ENCODE measurements around the gene TBCD.
"Not testable (repeated sequence)": the region's sequence is repeated elsewhere in the genome, so short reads cannot be mapped to it uniquely, and the experiment has no call there.

TBCD gene

DNA sequence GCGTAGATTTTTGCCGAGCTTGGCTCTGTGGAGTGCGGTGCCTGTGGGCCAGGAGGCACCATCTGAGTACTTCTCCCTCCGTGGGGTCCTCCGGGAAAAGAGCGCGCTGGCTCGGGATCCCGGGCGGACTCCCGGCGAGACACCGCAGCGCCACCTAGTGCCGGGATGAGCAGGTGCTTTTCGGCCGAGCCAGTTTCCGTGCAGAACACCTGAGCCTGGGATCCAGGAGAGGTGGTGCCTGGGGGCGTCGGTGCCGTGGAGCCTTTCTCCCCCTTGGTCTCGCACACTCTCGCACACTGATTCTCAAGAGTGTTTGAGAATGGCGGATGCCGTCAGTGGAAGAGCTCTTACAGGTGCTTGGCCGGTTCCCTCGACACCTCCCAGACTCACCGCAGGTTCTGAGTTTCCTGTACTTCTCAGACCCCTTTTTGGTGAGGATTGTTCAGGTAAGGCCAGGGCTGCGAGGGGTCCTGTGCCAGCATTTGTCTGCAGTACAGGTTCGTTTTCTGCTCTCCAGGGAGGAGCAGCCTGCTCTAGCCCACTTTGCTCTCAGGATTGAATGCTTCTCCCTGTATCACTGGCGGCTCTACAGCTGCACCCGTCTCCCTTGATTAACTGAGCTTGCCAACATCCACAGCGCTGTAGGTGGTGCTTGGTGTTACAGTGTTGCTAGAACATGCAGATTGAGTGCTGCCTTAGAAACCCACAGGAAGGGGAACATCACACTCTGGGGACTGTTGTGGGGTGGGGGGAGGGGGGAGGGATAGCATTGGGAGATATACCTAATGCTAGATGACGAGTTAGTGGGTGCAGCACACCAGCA is 23.3 kb downstream of the TBCD start:
- FAIRE-seq (no peak), DNase-seq (ENCODE audit: insufficient read length, low spot score) (peak; percentile 93)
- TF ChIP-seq, protein P1, sequence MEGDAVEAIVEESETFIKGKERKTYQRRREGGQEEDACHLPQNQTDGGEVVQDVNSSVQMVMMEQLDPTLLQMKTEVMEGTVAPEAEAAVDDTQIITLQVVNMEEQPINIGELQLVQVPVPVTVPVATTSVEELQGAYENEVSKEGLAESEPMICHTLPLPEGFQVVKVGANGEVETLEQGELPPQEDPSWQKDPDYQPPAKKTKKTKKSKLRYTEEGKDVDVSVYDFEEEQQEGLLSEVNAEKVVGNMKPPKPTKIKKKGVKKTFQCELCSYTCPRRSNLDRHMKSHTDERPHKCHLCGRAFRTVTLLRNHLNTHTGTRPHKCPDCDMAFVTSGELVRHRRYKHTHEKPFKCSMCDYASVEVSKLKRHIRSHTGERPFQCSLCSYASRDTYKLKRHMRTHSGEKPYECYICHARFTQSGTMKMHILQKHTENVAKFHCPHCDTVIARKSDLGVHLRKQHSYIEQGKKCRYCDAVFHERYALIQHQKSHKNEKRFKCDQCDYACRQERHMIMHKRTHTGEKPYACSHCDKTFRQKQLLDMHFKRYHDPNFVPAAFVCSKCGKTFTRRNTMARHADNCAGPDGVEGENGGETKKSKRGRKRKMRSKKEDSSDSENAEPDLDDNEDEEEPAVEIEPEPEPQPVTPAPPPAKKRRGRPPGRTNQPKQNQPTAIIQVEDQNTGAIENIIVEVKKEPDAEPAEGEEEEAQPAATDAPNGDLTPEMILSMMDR (IDR thresholded peaks at IDR 0.05; ENCODE audit: insufficient read depth, missing control alignments): peak; percentile 89

GRCh38 chr17:82776454-82776853 is 24.6 kb downstream of the TBCD start:
- FAIRE-seq (no peak), DNase-seq (ENCODE audit: insufficient read length, low spot score) (no peak)
- TF ChIP-seq, protein P1 (IDR thresholded peaks at IDR 0.05; ENCODE audit: insufficient read depth, missing control alignments): no peak

DNA sequence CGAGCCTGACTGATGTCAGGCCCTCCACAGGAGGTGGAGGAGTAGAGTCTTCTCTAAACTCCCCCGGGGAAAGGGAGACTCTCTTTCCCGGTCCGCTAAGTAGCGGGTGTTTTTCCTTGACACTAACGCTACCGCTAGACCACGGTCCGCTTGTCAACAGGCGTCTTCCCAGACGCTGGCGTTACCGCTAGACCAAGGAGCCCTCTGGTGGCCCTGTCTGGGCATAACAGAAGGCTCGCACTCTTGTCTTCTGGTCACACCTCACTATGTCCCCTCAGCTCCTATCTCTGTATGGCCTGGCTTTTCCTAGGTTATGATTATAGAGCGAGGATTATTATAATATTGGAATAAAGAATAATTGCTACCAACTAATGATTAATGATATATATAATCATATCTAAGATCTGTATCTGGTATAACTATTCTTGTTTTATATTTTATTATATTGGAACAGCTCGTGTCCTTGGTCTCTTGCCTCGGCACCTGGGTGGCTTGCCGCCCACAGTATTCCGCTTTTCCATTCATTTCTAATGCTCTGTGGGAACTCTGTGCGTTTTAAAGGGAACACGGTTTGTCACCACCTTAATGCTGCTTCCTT is 26.0 kb downstream of the TBCD start:
- TF ChIP-seq, protein P1 (IDR thresholded peaks at IDR 0.05; ENCODE audit: insufficient read depth, missing control alignments): peak; percentile 1
- not testable (repeated sequence) for DNase-seq (ENCODE audit: insufficient read length, low spot score); FAIRE-seq

DNA sequence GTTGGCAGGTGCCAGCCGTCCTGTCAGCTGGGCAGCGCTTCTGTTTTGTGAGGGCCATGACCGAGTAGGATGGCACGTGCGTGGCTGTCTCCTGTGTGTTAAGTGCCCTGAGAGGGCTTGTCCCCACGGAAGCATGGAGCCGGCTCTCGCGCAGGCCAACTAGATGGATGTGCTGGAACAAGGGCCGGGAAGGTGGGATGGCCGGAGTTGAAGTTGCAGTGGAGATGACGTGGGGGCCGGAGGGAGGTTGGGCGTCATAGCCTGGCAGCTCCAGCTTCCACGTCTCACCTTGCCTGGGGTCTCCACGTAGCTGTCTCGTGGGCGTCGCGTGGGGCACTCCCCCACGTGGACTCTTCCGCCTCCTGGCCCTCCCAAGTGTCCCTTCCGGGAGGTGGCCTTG is 27.7 kb downstream of the TBCD start:
- no peak for FAIRE-seq
- DNase-seq (ENCODE audit: insufficient read length, low spot score): no peak
- TF ChIP-seq, protein P1 (IDR thresholded peaks at IDR 0.05; ENCODE audit: insufficient read depth, missing control alignments): no peak

DNA sequence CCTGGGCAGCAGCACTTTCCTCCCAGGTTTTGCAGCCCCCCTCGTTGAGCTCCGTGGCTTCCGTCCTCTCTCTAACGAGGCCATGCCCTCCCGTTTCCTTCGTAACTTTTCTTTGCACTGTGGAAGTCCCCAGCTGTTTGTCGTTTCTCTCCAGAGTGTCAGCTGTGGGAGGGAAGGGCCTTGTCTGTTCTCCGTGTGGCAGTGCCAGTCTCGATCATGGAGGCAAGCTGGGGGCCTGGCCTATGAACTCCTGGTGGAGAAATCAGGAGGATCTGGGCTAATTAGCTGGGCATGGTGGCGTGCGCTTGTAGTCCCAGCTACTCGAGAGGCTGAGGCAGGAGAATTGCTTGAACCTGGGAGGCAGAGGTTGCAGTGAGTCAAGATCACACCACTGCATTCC is 28.3 kb downstream of the TBCD start:
- DNase-seq (ENCODE audit: insufficient read length, low spot score) (no peak), FAIRE-seq (no peak)
- TF ChIP-seq, protein P1 (IDR thresholded peaks at IDR 0.05; ENCODE audit: insufficient read depth, missing control alignments): no peak

DNA sequence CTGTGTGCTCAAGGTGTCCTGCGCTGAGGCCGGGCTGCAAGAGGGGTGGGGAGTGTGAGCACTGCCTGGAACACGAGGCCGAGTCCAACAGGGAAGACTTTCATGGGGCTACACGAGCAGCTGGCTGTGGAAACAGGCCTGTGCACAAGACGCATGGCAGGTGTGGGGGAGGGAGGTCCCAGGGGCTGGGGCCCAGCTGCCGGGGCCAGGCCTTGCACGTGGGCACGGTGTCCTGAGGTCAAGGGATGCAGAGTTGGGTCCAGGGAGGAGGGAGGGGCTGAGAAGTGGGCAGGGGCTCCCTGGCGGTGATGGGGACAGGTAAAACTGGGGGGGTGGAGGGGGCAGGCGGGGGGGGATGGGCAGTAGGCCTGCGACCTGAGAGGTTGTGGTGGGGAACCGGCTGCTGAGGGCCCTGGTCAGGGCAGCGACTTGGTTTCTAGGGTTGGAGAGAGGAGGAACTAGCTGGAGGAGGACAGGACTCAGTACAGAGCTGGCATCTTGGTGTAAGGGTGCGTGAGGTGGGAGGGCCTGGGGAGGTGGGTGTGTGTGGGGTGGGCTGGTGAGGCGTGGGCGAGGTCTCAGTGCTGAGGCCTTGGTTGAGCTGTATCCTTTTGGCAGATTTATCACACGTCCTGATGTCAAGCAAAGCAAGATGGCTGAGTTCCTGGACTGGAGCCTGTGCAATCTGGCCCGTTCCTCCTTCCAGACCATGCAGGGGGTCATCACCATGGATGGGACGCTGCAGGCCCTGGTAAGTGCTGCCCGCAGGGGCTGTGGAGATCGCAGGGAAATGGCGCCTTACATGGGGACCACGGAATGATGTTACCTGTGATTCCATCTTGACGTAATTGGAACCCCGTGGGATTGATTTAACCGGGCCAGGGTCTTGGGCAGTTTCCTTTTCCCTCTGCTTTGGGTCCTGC is 29.4 kb downstream of the TBCD start:
- TF ChIP-seq, protein P1 (IDR thresholded peaks at IDR 0.05; ENCODE audit: insufficient read depth, missing control alignments): no peak
- FAIRE-seq: no peak
- no peak for DNase-seq (ENCODE audit: insufficient read length, low spot score)

Measured in D721Med (cell line).